Measurements from ENCODE around the gene KRTAP12-4.

The KRTAP12-4 gene

GRCh38 chr21:44606495-44606894 is 48.0 kb downstream of the KRTAP12-4 start:
- DNase-seq: no peak

Data from NCI-H526 treated with DMSO at 0.1 percent for 48 hours (cell line).